SW 1271 (cell line): Measurements from ENCODE around the gene DTX3L.
A peak's percentile ranks its signal among the peaks of the same experiment; 100 is the strongest.

Experiments
- DNase-seq, 2 experiments: peaks; one replicate each; lab custom pipeline; 2025; lab: John Stamatoyannopoulos, UW

Gene DTX3L

GRCh38 chr3:122606330-122606729 lies 42.2 kb downstream of the DTX3L start:
- no peak for DNase-seq

DNA sequence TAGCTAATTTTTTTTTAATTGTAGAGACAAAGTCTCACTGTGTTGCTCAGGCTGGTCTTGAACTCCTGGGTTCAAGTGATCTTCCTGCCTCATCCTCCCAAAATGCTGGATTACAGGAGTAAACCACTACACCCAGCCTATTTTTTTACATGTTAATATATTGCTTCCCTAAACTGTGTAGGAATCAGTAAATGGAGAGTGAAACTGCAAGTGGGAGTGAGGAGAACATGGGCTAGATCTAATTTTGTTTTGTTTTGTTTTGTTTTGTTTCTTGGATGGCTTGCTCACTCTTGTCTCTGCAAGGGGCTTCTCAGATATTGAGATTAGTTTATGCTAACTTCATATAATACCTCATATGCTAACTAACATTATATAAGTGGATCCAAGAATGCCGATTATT lies 44.8 kb downstream of the DTX3L start:
- no peak for DNase-seq

DNA sequence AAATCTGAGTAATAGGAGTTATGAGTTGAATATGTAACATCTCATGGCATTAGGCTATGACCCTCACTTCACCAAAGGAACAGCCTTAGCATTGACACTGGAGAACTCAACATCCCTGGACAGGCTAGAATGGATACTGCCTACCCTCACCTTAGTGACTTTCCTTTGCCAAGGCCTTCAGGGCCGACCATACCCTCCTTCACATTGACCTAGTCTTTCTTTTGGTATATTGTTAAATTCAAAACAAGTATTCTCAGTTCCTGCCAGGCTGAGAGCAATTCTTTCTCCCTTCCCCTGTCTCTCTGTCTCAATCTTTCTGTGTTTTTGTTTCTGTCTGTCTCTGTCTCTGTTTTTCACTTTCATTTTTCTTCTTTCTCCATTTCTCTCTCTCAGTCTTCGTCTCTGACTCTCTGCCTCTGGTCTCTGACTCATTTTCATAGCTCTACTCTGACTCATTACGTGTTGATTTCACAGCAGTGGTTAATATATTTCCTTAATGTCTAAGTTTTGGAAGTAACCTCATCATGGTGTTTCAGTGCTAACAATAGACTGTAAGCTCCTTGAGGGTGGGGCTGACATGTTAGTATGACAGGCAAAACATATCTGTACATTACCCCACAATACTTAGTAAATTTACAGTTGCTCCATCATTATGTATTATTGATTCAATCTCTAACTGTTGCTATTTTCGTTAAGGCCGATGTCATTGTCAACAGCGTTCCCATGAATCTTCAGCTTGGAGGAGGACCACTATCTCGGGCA lies 45.8 kb downstream of the DTX3L start:
- DNase-seq: peak in 1 of 2 experiments; percentile 69

DNA sequence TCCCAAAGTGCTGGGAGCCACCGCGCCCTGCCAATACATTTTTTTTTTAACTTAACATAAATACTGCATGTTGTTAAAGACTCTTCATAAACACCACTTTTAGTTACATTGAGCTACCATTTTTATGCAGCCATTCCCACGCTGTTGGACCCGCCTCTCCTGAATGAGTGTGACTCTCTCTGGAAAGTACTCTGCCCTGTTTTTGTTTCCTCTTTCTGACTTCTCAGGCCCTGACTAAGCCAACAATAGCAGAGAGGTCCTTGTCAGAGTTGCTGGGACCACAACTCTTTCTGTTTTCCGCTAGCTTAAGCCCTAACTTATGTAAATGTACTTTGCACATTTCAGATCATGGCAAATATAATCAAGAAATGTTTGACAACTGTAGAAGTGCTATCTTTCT lies 48.6 kb downstream of the DTX3L start:
- DNase-seq: no peak

- DNase-seq: no peak
These were observed 51.2 kb downstream of the DTX3L start for GRCh38 chr3:122615303-122615702.

DNA sequence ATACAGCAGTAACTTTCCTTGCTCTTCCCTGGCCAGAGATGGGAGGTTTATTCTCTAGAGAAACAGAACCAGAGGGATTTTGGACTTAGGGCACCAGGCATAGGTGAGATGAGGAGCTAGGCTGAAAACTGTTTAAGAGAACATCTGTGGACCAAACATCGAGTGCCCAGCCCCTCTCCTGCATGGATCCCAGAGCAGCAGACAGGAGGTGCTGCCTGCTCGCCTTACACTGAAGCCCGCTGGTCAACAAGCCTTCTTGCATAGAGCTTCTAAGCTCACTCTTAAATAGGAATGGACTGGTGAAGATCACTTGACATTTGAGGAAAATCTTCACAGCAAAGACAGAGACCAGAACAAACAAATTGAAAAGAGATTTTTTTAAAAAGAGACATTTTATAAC lies 54.5 kb downstream of the DTX3L start:
- DNase-seq: no peak

DNA sequence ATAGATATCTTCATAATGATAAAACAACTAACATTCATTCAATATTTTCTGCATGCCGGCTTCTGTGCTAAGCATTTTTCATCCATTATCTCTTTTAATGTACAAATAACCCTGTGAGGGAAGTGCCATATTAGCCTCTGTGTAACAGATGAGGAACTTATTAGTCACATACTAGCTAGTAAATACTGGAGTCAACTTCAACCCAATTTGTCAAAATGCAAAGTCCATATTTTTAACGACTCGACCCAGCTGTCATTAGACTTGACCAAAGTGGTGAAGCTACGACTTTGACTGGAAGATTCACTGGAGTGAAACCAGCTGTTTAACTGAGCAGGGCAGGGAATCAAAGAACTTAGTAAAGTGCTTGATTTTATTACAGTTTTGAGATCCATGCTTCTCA lies 54.9 kb downstream of the DTX3L start:
- DNase-seq: no peak

DNA sequence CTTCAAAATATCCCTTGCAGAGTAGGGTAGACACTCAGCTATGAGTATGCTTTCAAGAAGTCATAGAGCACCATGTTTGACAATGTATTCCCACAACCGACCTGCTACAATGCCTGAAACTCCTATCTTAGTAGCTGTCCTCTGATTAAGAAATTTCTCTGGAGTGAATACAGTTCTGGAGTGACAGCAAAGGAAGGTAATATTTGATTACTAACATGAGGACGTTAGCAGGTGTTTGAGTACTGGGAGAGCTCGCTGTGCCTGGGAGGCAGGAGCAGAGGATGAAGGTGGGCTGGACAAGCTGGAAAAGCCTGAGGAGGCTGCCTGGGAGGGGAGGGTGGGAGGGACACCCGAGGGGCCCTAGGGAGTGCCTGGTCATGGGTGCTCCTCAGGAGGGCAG lies 56.3 kb downstream of the DTX3L start:
- no peak for DNase-seq

DNA sequence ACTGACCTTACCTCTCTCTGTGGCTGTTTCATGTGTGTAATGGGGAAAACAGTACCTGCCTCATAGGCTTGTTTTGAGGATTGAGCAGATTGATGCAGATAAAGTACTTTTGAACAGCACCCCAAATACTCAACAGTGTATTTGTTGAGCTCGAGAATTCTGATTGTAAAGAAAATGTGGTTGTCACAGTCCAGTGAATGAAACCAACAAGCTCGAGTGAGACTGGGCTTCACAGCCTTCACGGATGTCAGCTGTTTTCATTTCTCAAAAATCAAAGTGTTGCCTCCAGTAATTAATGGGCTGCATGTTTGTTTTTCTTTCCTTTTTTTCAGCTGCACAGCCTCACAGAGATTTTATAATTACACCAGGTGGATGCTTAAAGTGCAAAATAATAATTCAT lies 57.0 kb downstream of the DTX3L start:
- no peak for DNase-seq

GRCh38 chr3:122623031-122623829 lies 59.1 kb downstream of the DTX3L start:
- DNase-seq: no peak
